K562 (cell line): ENCODE results near the gene PIGH. TPM values are rescaled to one million over a fixed set of nuclear protein-coding genes. Genes with fewer than 3 reads are reported as not detected.
A peak's percentile ranks its signal among the peaks of the same experiment; 100 is the strongest.

ENCODE experiments used
- NRF1 ChIP-seq, 2 experiments: fragments of 450-650 bp; IDR thresholded peaks in 1 of 2; conservative IDR thresholded peaks in 1 of 2; 2 replicates each; pipeline ENCODE4 v1.6.1; 2014; ENCODE audit warnings: mild to moderate bottlenecking in 2 of 2
- YY1 ChIP-seq, 3 experiments: IDR thresholded peaks; 2 replicates each; pipeline ENCODE4 v1.6.1; 2011; ENCODE audit warnings: low read length in 2 of 3, mild to moderate bottlenecking in 2 of 3, moderate library complexity in 2 of 3, borderline replicate concordance in 1 of 3, control low read depth in 1 of 3, low read depth in 1 of 3; ENCODE audit not compliant: insufficient read depth in 3 of 3, insufficient replicate concordance in 2 of 3, control insufficient read depth in 1 of 3, insufficient read length in 1 of 3; ENCODE audit errors: extremely low read depth in 1 of 3
- ZKSCAN8 ChIP-seq: fragments of 200-800 bp; sonication (Bioruptor generic); IDR thresholded peaks from 2 replicates; pipeline ENCODE4 v1.6.1; 2016; ENCODE audit warnings: missing genetic modification characterization, missing compliant biosample characterization
- ZNF134 ChIP-seq: fragments of 250-450 bp; sonication (Bioruptor Pico); conservative IDR thresholded peaks from 2 replicates; pipeline ENCODE4 v1.4.0; 2020
- polyA plus RNA-seq, 8 experiments: library from polyadenylated mRNA; depleted of rRNA in 4 of 8; stranded (reverse) in 5 of 8; unstranded in 3 of 8; fragments of >200 nt; fragmentation: Nextera tagmentation in 2 of 8; fragmentation: Illumina TruSeq in 1 of 8; extraction: Ambion mirVana in 2 of 8; extraction: Trizol in 1 of 8; gene quantifications; 2 replicates each; pipeline versions ENCODE4 v1.2.1 to v1.2.3, GENCODE V29; 2011 to 2014; ENCODE audit warnings: inconsistent platforms in 1 of 8, missing spikeins in 1 of 8
- total RNA-seq, 7 experiments: library from RNA; depleted of rRNA in 6 of 7; stranded (reverse); fragments of >200 nt in 6 of 7; fragmentation: Illumina TruSeq in 2 of 7; extraction: Trizol in 2 of 7; gene quantifications; 2 replicates each; pipeline versions ENCODE4 v1.2.1 to v1.2.3, GENCODE V29; 2011 to 2021; ENCODE audit warnings: low replicate concordance in 1 of 7
- TF ChIP-seq, protein P1 (sequence below), 2 experiments: fragments of 150-350 bp in 1 of 2; IDR thresholded peaks; 2 replicates each; pipeline ENCODE4 v1.6.1; 2012 to 2016; ENCODE audit warnings: low read depth in 2 of 2, low read length in 2 of 2, mild to moderate bottlenecking in 1 of 2, moderate library complexity in 1 of 2
- TF ChIP-seq, protein P2 (sequence below): fragments of 200-800 bp; sonication (Bioruptor generic); IDR thresholded peaks from 2 replicates; pipeline ENCODE4 v1.6.1; 2017; ENCODE audit warnings: missing genetic modification characterization, missing compliant biosample characterization

Gene PIGH
- total and polyA plus RNA-seq, 9 of the 15 experiments (the other 6 are each of a cell fraction or from before 2014, with no cell fraction given) = 21.1 to 53.4 (median 24.7) TPM

DNA sequence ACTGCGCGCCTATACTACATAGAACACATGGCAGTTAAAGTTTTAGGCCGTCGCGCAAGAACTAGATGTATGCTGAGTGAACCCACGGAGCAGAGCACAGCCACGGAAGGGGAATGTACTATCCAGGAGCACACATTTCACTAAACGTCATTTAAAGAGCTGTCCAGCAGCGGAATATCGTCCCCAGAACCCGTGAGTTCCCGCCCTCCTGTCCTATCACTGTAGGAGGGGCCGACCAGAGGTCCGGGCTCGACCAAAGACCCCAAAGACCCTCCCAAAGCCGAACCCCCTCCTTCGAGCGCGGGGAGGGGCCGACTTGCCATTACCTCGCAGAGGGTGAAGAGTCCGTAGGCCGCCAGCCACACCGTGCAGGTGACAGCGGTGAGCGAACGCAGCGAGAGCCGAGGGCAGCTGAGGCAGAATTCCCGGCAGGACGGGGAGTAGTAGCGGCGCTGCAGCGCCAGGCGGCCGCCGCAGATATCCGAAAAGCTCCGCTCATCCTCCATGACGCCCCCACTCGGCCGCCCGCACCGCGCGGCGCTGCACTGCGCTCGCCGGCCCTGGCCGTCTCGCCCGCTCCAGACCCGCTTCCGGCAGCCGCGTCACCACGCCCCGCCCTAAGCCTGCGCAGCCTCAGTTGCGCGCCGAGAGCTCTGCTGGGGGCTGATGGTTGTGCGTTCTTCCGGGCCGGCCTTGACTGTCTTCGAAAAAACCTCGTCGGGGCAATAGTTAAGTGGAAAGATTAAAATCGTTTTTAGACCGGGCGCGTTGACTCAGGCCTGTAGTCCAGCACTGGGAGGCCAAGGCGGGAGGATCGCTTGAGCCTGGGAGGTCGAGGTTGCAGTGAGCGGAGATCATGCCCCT, at the start of gene PIGH (continued):
- TF ChIP-seq YY1 (IDR thresholded peaks at IDR 0.05; ENCODE audit: borderline replicate concordance in 1 of 3, control insufficient read depth in 1 of 3, extremely low read depth in 1 of 3, insufficient read depth in 3 of 3, insufficient read length in 1 of 3, insufficient replicate concordance in 2 of 3, low read depth in 1 of 3, low read length in 2 of 3) (peak in 2 of 3 experiments; percentile 73 to 79), NRF1 (conservative IDR thresholded peaks at IDR 0.05 in 1 of 2, IDR thresholded peaks at IDR 0.05 in 1 of 2) (peak; percentile 95 to 96), ZKSCAN8 (CRISPR knock-in tag) (no peak), ZNF134 (no peak)
- TF ChIP-seq, protein P1, sequence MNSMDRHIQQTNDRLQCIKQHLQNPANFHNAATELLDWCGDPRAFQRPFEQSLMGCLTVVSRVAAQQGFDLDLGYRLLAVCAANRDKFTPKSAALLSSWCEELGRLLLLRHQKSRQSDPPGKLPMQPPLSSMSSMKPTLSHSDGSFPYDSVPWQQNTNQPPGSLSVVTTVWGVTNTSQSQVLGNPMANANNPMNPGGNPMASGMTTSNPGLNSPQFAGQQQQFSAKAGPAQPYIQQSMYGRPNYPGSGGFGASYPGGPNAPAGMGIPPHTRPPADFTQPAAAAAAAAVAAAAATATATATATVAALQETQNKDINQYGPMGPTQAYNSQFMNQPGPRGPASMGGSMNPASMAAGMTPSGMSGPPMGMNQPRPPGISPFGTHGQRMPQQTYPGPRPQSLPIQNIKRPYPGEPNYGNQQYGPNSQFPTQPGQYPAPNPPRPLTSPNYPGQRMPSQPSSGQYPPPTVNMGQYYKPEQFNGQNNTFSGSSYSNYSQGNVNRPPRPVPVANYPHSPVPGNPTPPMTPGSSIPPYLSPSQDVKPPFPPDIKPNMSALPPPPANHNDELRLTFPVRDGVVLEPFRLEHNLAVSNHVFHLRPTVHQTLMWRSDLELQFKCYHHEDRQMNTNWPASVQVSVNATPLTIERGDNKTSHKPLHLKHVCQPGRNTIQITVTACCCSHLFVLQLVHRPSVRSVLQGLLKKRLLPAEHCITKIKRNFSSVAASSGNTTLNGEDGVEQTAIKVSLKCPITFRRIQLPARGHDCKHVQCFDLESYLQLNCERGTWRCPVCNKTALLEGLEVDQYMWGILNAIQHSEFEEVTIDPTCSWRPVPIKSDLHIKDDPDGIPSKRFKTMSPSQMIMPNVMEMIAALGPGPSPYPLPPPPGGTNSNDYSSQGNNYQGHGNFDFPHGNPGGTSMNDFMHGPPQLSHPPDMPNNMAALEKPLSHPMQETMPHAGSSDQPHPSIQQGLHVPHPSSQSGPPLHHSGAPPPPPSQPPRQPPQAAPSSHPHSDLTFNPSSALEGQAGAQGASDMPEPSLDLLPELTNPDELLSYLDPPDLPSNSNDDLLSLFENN (IDR thresholded peaks at IDR 0.05; ENCODE audit: low read depth in 2 of 2, low read length in 2 of 2) = no peak
- TF ChIP-seq, protein P2, sequence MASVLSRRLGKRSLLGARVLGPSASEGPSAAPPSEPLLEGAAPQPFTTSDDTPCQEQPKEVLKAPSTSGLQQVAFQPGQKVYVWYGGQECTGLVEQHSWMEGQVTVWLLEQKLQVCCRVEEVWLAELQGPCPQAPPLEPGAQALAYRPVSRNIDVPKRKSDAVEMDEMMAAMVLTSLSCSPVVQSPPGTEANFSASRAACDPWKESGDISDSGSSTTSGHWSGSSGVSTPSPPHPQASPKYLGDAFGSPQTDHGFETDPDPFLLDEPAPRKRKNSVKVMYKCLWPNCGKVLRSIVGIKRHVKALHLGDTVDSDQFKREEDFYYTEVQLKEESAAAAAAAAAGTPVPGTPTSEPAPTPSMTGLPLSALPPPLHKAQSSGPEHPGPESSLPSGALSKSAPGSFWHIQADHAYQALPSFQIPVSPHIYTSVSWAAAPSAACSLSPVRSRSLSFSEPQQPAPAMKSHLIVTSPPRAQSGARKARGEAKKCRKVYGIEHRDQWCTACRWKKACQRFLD (CRISPR knock-in tag) = no peak
